ENCODE data around the gene BARHL1.
"Not testable (repeated sequence)": the region's sequence is repeated elsewhere in the genome, so short reads cannot be mapped to it uniquely, and the experiment has no call there.

BARHL1 gene

DNA sequence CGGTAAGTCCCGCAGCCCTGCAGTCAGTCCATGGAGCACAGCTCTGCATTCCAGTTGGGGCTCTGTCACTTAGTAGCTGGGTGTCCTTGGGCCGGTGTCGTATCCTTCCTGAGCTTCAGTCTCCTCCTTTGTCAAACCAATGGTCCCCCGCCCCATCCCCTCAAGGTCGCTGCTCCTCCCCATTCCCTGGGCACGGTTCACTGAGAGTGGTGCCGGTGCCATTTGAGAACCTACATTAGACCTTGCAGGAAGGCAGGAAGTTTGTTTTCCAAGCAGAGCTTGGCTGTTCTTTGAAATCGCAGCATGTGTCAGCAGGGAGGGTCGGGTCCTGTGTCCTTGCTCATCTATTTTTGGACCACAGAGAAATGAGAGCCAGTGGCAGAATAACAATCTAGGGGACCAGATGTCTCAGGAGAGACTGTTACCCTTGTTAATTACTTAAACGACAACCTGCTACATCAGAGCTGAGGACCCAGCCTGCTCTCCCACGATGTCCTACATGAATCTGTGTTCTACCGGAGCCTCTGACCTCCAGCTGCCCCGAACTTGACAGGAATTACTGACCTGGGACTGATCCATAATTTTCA is 21.7 kb upstream of the BARHL1 start:
- Histone ChIP-seq H3K36me3 (ENCODE audit: control insufficient read depth in 1 of 2, insufficient read depth in 2 of 2, low read depth in 1 of 2, low read length in 2 of 2) (no peaks in the 10 kb centered on the region), H3K4me3 (ENCODE audit: insufficient read depth in 1 of 2, low read depth in 1 of 2, low read length in 2 of 2) (no peak overlapping the region), H3K18ac (ENCODE audit: low read depth in 1 of 2, low read length in 2 of 2) (no peak overlapping the region), H3K4me1 (ENCODE audit: control insufficient read depth, insufficient read depth, low read depth, low read length) (peaks cover 1% of the 10 kb centered on the region), H3K9me3 (ENCODE audit: control insufficient read depth, low read length) (no peaks in the 10 kb centered on the region), H3K79me1 (replicated peaks; ENCODE audit: low read length, poor library complexity, severe bottlenecking) (no peaks in the 10 kb centered on the region), H3K27ac (ENCODE audit: low read length, poor library complexity, severe bottlenecking) (no peak overlapping the region), H3K4me2 (ENCODE audit: low read length, poor library complexity, severe bottlenecking) (no peak overlapping the region), H4K8ac (ENCODE audit: low read length) (no peak overlapping the region), H2BK15ac (ENCODE audit: low read depth, poor library complexity, severe bottlenecking) (no peak overlapping the region), H2BK12ac (ENCODE audit: low read length in 2 of 2) (no peak overlapping the region), H4K91ac (ENCODE audit: low read length) (no peak overlapping the region), H3K27me3 (ENCODE audit: control insufficient read depth in 1 of 2, insufficient read depth in 1 of 2, low read length in 2 of 2) (peaks cover 50 to 76% of the 10 kb centered on the region in 2 experiments), H2BK5ac (ENCODE audit: low read depth, low read length, poor library complexity, severe bottlenecking) (no peak overlapping the region), H2AK5ac (ENCODE audit: low read length, severe bottlenecking) (no peak overlapping the region), H3K4ac (ENCODE audit: low read depth in 1 of 2, low read length in 2 of 2) (no peak overlapping the region), H3K23ac (ENCODE audit: low read length in 2 of 2) (no peak overlapping the region), H3K9ac (ENCODE audit: low read length) (no peak overlapping the region), H2AFZ (ENCODE audit: low read depth, low read length) (no peak overlapping the region), H3K14ac (ENCODE audit: low read length in 2 of 2) (no peak overlapping the region), H2BK120ac (ENCODE audit: low read depth, low read length) (no peak overlapping the region)
- DNase-seq = no peak
- 71% methylated on average over 14 of the region's 14 CpGs for WGBS

DNA sequence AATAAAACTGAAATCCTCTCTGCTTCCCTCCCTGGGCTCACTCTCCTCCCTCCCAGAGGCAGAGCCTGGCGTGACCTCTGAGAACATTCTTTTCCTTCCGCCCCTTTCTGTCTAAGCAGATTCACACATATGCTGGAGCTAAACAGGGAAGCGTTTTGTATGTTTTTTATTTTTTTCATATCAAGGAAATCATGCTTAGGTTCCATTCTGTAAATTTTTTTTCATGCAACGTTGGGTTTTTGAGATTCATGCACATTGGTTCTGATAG is 20.2 kb upstream of the BARHL1 start:
- no peak overlapping the region for H4K8ac ChIP-seq (ENCODE audit: low read length)
- no CpG with 5 or more reads among the region's 4 CpGs for WGBS
- peaks cover 1% of the 10 kb centered on the region for H3K4me1 ChIP-seq (ENCODE audit: control insufficient read depth, insufficient read depth, low read depth, low read length)

DNA sequence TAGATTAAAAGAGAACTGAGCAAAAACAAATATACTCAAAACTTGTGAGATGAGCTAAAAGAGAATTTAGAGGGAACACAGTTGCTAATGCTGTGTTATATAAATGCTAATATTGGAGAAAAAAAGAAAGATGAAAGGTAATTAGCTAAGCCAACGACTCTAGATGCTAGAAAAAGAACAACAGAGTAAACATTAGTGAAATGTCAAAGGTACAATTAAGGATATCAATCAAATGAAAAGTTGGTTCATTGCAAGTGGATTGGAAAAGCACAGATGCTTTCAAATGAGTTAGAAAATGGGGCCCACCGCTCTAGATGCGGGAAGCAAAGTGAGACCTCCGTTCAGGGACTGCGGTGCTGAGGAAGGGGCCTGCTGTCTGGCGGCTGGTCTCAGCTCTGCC is 17.9 kb upstream of the BARHL1 start:
- H3K4me2 ChIP-seq (ENCODE audit: low read length, poor library complexity, severe bottlenecking) = no peak overlapping the region
- no peak overlapping the region for H3K14ac ChIP-seq (ENCODE audit: low read length in 2 of 2)
- H4K8ac ChIP-seq (ENCODE audit: low read length) = no peak overlapping the region
- H2BK12ac ChIP-seq (ENCODE audit: low read length in 2 of 2) = no peak overlapping the region
- H2AK5ac ChIP-seq (ENCODE audit: low read length, severe bottlenecking) = no peak overlapping the region
- no peak overlapping the region for H4K91ac ChIP-seq (ENCODE audit: low read length)
- no peak overlapping the region for H3K9ac ChIP-seq (ENCODE audit: low read length)
- no peaks in the 10 kb centered on the region for H3K79me1 ChIP-seq (replicated peaks; ENCODE audit: low read length, poor library complexity, severe bottlenecking)
- no peak overlapping the region for H2BK120ac ChIP-seq (ENCODE audit: low read depth, low read length)
- H3K9me3 ChIP-seq (ENCODE audit: control insufficient read depth, low read length) = no peaks in the 10 kb centered on the region
- peaks cover 1% of the 10 kb centered on the region for H3K4me1 ChIP-seq (ENCODE audit: control insufficient read depth, insufficient read depth, low read depth, low read length)
- H2AFZ ChIP-seq (ENCODE audit: low read depth, low read length) = no peak overlapping the region
- WGBS = 66% methylated on average over 6 of the region's 6 CpGs
- no peak overlapping the region for H3K23ac ChIP-seq (ENCODE audit: low read length in 2 of 2)
- no peak overlapping the region for H2BK15ac ChIP-seq (ENCODE audit: low read depth, poor library complexity, severe bottlenecking)
- no peak for DNase-seq
- no peak overlapping the region for H3K27ac ChIP-seq (ENCODE audit: low read length, poor library complexity, severe bottlenecking)
- peaks cover 57 to 72% of the 10 kb centered on the region in 2 experiments for H3K27me3 ChIP-seq (ENCODE audit: control insufficient read depth in 1 of 2, insufficient read depth in 1 of 2, low read length in 2 of 2)
- no peak overlapping the region for H2BK5ac ChIP-seq (ENCODE audit: low read depth, low read length, poor library complexity, severe bottlenecking)
- H3K4ac ChIP-seq (ENCODE audit: low read depth in 1 of 2, low read length in 2 of 2) = no peak overlapping the region
- no peak overlapping the region for H3K4me3 ChIP-seq (ENCODE audit: insufficient read depth in 1 of 2, low read depth in 1 of 2, low read length in 2 of 2)
- no peaks in the 10 kb centered on the region for H3K36me3 ChIP-seq (ENCODE audit: control insufficient read depth in 1 of 2, insufficient read depth in 2 of 2, low read depth in 1 of 2, low read length in 2 of 2)
- no peak overlapping the region for H3K18ac ChIP-seq (ENCODE audit: low read depth in 1 of 2, low read length in 2 of 2)

More for the DNA sequence above, 20.2 kb upstream of the BARHL1 start:
- Histone ChIP-seq H2BK15ac (ENCODE audit: low read depth, poor library complexity, severe bottlenecking) (no peak overlapping the region), H3K27me3 (ENCODE audit: control insufficient read depth in 1 of 2, insufficient read depth in 1 of 2, low read length in 2 of 2) (peaks cover 55 to 75% of the 10 kb centered on the region in 2 experiments), H2BK120ac (ENCODE audit: low read depth, low read length) (no peak overlapping the region), H3K36me3 (ENCODE audit: control insufficient read depth in 1 of 2, insufficient read depth in 2 of 2, low read depth in 1 of 2, low read length in 2 of 2) (no peaks in the 10 kb centered on the region), H3K18ac (ENCODE audit: low read depth in 1 of 2, low read length in 2 of 2) (no peak overlapping the region), H3K4me3 (ENCODE audit: insufficient read depth in 1 of 2, low read depth in 1 of 2, low read length in 2 of 2) (no peak overlapping the region), H2BK12ac (ENCODE audit: low read length in 2 of 2) (no peak overlapping the region), H3K14ac (ENCODE audit: low read length in 2 of 2) (no peak overlapping the region), H2AK5ac (ENCODE audit: low read length, severe bottlenecking) (no peak overlapping the region), H3K23ac (ENCODE audit: low read length in 2 of 2) (no peak overlapping the region), H3K4ac (ENCODE audit: low read depth in 1 of 2, low read length in 2 of 2) (no peak overlapping the region), H3K9me3 (ENCODE audit: control insufficient read depth, low read length) (no peaks in the 10 kb centered on the region), H3K27ac (ENCODE audit: low read length, poor library complexity, severe bottlenecking) (no peak overlapping the region), H3K9ac (ENCODE audit: low read length) (no peak overlapping the region), H4K91ac (ENCODE audit: low read length) (no peak overlapping the region), H3K79me1 (replicated peaks; ENCODE audit: low read length, poor library complexity, severe bottlenecking) (no peaks in the 10 kb centered on the region), H2AFZ (ENCODE audit: low read depth, low read length) (no peak overlapping the region), H2BK5ac (ENCODE audit: low read depth, low read length, poor library complexity, severe bottlenecking) (no peak overlapping the region), H3K4me2 (ENCODE audit: low read length, poor library complexity, severe bottlenecking) (no peak overlapping the region)
- no peak for DNase-seq

DNA sequence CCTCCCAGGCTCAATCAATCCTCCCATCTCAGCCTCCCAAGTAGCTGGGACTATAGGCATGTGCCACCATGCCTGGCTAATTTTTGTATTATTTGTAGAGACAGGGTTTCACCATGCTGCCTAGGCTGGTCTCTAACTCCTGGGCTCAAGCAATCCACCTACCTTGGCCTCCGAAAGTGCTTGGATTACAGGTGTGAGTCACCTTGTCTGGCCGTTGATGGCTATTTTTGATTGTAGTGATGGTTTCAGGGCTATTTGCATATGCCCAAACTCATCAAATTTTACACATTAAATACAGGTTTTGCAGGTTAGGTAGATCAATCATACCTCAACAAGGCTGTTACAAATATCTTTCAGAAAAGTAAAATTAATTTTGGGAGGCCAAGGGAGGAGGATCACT is 13.6 kb upstream of the BARHL1 start:
- not testable (repeated sequence) for H2BK5ac ChIP-seq (ENCODE audit: low read depth, low read length, poor library complexity, severe bottlenecking); H3K9me3 ChIP-seq (ENCODE audit: control insufficient read depth, low read length); H3K9ac ChIP-seq (ENCODE audit: low read length); H3K36me3 ChIP-seq (ENCODE audit: control insufficient read depth in 1 of 2, insufficient read depth in 2 of 2, low read depth in 1 of 2, low read length in 2 of 2); H3K79me1 ChIP-seq (replicated peaks; ENCODE audit: low read length, poor library complexity, severe bottlenecking); H4K91ac ChIP-seq (ENCODE audit: low read length); H3K4me2 ChIP-seq (ENCODE audit: low read length, poor library complexity, severe bottlenecking); H2BK12ac ChIP-seq (ENCODE audit: low read length in 2 of 2); H3K18ac ChIP-seq (ENCODE audit: low read depth in 1 of 2, low read length in 2 of 2); H3K4me3 ChIP-seq (ENCODE audit: insufficient read depth in 1 of 2, low read depth in 1 of 2, low read length in 2 of 2); H3K4ac ChIP-seq (ENCODE audit: low read depth in 1 of 2, low read length in 2 of 2); H3K27ac ChIP-seq (ENCODE audit: low read length, poor library complexity, severe bottlenecking); DNase-seq; H3K14ac ChIP-seq (ENCODE audit: low read length in 2 of 2); H2BK120ac ChIP-seq (ENCODE audit: low read depth, low read length); H3K23ac ChIP-seq (ENCODE audit: low read length in 2 of 2); H3K4me1 ChIP-seq (ENCODE audit: control insufficient read depth, insufficient read depth, low read depth, low read length); H2AK5ac ChIP-seq (ENCODE audit: low read length, severe bottlenecking); H4K8ac ChIP-seq (ENCODE audit: low read length); H2AFZ ChIP-seq (ENCODE audit: low read depth, low read length); H2BK15ac ChIP-seq (ENCODE audit: low read depth, poor library complexity, severe bottlenecking)
- peaks cover 54 to 68% of the 10 kb centered on the region in 2 experiments for H3K27me3 ChIP-seq (ENCODE audit: control insufficient read depth in 1 of 2, insufficient read depth in 1 of 2, low read length in 2 of 2)
- WGBS = no CpG with 5 or more reads among the region's 2 CpGs

All from mesenchymal stem cell (in vitro differentiated cells and primary cell).